HUDEP-2 (cell line): ENCODE measurements around the gene BAIAP2.

Experiments
- DNase-seq, 76 experiments: peaks; one replicate each; lab custom pipeline; 2025; ENCODE audit not compliant: unreplicated experiment in 76 of 76; lab: John Stamatoyannopoulos, UW

The BAIAP2 gene

DNA sequence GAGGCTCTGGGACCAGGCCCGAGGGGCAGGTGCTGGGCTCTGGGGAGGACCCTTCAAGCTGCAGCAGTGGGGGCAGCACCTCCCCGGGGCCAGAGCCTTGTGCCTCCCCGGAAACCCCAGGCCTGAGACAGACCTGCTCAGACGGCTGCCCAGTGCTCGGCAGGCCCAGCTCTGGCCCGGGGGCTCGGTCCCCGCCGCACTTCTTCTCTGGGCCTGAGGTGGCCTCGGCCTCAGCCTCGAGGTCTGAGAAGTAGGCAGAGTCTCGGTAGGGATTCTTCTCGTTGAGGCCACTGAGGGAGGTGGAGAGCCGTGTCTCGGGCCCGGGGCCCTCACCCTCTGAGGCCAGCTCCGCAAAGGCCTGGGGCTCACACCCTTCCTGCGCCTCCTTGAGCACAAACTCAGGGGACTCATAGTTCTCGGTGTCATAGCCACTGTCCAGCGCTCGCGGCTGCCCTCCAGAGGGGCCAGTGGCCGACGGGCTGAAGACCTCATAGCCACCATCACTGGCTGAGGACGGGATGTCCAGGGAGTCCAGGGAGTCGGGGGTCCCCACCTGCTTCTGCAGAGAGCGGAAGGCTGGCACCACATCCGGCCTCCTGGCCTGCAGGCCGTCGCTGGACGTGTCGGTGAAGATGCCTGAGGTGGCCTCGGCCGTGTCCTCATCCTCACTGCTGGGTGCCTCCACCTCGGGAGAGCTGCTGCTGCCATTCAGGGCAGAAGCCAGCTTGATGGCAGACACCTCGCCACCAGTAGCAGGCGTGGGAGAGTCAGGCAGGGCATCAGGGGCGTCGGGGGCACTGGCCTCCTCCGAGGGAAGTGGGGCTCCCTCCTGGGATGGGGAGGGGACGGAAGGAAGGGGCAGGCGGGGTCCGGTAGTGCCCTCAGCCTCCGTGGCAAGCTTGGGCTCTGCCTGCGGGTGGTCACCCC is 86.0 kb downstream of the BAIAP2 start:
- DNase-seq: peak in 1 of 76 experiments; percentile 16

- DNase-seq: no peak
These were observed 87.1 kb downstream of the BAIAP2 start for GRCh38 chr17:81121841-81122733.

- DNase-seq: no peak
These were observed 88.4 kb downstream of the BAIAP2 start for GRCh38 chr17:81123052-81124048.

GRCh38 chr17:81124377-81124776 is 89.4 kb downstream of the BAIAP2 start:
- no peak for DNase-seq

GRCh38 chr17:81125573-81126081 is 90.7 kb downstream of the BAIAP2 start:
- DNase-seq: peak in 12 of 76 experiments; percentile 2 to 44 (median 10)

GRCh38 chr17:81126281-81127132 is 91.6 kb downstream of the BAIAP2 start:
- DNase-seq: no peak

DNA sequence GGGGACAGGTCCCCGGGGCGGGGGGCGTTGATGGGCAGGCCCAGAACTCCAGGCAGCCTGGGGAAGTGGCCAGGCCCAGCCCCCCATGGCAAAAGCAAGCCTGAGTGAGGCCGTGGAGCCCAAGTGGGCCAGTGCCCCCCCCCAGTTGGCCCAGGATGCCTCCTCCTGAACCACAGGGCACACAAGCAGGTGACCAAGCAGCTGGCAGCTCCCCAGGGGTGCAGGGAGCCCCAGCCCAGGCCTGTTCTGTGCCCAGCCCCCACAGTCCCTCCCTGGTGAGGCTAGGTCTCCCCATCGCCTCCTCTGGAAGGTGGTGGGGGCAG is 92.1 kb downstream of the BAIAP2 start:
- DNase-seq: no peak

GRCh38 chr17:81127526-81128177 is 92.7 kb downstream of the BAIAP2 start:
- no peak for DNase-seq

- no peak for DNase-seq
These were observed 93.4 kb downstream of the BAIAP2 start for GRCh38 chr17:81128338-81128737.

GRCh38 chr17:81128774-81129173 is 93.8 kb downstream of the BAIAP2 start:
- DNase-seq: no peak

GRCh38 chr17:81129289-81129688 is 94.3 kb downstream of the BAIAP2 start:
- no peak for DNase-seq

- DNase-seq: no peak
These were observed 94.9 kb downstream of the BAIAP2 start for GRCh38 chr17:81129711-81130367.

GRCh38 chr17:81130385-81131361 is 95.7 kb downstream of the BAIAP2 start:
- no peak for DNase-seq

DNA sequence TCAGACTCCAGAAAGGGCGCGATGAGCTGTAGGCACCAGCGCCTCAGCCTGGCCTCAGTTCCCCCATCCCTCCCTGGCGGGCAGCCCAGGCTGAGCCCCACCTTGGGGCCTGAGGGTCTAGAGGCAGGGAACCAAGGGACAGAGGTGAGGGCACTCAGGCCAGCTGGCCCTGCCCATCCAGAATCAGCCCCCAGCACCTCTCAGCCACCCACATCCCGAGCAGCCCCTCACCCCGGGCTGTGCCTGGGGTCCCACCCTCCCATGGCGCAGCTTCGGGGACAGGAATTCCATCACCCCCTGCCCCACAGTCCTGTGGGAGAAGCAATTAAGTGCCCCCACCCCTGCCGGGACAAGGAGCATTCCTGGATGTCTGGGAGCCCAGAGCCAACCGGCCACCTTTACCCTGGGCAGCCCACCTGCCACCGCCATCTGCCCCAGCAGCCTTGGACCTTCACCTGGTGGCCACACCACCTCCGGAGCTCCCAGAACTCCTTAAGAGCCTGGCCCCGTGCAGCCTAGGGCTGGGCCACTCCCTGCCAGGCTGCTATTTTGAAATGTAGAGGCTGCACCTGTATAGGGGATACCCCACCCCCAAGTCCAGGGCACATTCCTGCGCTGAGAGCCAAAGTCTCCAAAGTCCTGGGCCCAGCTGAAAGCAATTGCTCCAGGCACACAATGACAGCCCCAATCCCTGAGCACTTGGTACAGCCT is 96.7 kb downstream of the BAIAP2 start:
- no peak for DNase-seq

DNA sequence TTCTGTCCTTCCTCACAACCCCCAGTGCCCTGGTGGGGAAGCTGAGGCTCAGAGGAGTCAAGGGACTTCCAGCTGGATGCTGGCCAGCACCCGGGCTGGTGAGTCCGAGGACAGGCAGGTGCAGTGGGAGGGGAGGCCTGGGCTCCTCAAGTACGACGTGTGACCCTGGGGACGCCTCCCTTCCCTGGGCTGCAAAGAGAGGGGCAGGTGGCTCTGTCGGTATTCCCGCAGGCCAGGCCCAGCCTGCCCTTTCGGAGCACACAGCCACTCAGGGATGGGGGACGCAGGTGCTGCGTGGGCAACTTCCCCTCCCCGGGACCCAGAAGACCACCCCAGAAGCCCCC is 97.2 kb downstream of the BAIAP2 start:
- DNase-seq: no peak
